Gastroesophageal sphincter (tissue), 3 donors: Measurements from ENCODE around the gene PLA2G4D.

Experiments used
- CTCF ChIP-seq, 4 experiments: fragments of 200-600 bp in 2 of 4; fragments of 450-650 bp in 2 of 4; sonication (generic) in 1 of 4; IDR thresholded peaks; one replicate each; pipeline ENCODE4 v1.5.1; 2017 to 2019; ENCODE audit warnings: antibody characterized with exemption in 4 of 4, mild to moderate bottlenecking in 2 of 4, moderate library complexity in 2 of 4
- EP300 ChIP-seq: sonication (generic); formaldehyde crosslinking; IDR thresholded peaks from one replicate; pipeline ENCODE4 v1.6.1; 2017; ENCODE audit warnings: antibody characterized with exemption, mild to moderate bottlenecking
- POLR2A ChIP-seq, 2 donors: fragments of 450-650 bp; IDR thresholded peaks; one replicate each; pipeline ENCODE4 v1.6.1; 2017; ENCODE audit warnings: antibody characterized with exemption in 2 of 2, mild to moderate bottlenecking in 2 of 2, moderate library complexity in 1 of 2
- POLR2AphosphoS5 ChIP-seq: sonication (generic); formaldehyde crosslinking; IDR thresholded peaks from one replicate; pipeline ENCODE4 v1.6.1; 2017; ENCODE audit warnings: antibody characterized with exemption

GRCh38 chr15:42140383-42141070 lies 46.2 kb upstream of the PLA2G4D start:
- TF ChIP-seq POLR2A (IDR thresholded peaks at IDR 0.05) (no peak), CTCF (IDR thresholded peaks at IDR 0.05) (no peak), POLR2AphosphoS5 (no peak), EP300 (no peak)
